Stimulated activated CD8-positive, alpha-beta memory T cell treated with anti-CD3 and anti-CD28 coated beads, Interleukin-15, amount 100 ng/mL, for 1 hour (primary cell): ENCODE results near the gene CRB2.
"Not testable (repeated sequence)": the region's sequence is repeated elsewhere in the genome, so short reads cannot be mapped to it uniquely, and the experiment has no call there.

Source experiments
- DNase-seq: peaks from one replicate; pipeline ENCODE4 v3.0.0-alpha.2; 2020; ENCODE audit warnings: low read depth

CRB2 gene

DNA sequence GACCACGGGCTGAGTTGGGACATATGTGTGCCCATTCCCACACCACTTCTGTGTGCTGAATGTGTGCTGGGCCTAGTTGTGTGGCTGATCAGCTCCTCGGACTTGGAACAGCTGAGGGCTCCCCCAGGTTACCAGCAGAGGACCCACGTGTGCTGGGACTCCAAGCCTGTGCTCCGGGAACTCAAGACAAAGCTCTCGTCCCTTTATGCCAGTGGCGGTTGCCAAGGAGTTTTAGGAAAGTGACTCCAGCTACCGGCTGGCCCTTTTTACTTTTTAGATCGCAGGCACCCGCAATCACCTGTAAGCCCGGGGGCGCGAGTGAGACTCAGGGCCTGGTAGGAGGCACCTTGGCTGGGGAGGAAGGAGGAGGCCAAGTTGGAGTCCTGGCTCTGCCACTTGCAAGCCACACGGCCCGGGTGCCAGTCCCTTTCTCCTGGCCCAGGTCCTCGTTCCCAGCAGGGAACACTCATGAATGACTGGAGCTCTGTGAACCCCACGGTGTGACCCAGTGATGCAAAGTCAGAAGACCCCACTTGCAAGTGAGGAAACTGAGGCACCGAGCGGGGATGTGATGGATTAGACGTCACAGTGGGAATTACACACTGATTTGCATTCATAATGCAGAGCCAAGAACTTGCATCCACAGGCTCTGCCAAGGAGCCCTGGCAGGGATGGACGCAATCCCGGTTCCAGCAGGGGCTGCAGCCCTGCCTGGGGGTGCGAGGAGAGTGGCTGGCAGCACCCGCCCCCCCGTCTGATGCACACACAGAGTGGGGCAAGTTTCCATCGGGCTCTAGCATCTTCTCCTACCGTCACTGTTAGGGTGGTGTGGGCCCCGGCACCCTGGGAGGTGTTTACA, 26.9 kb downstream of the CRB2 start:
- no peak for DNase-seq

DNA sequence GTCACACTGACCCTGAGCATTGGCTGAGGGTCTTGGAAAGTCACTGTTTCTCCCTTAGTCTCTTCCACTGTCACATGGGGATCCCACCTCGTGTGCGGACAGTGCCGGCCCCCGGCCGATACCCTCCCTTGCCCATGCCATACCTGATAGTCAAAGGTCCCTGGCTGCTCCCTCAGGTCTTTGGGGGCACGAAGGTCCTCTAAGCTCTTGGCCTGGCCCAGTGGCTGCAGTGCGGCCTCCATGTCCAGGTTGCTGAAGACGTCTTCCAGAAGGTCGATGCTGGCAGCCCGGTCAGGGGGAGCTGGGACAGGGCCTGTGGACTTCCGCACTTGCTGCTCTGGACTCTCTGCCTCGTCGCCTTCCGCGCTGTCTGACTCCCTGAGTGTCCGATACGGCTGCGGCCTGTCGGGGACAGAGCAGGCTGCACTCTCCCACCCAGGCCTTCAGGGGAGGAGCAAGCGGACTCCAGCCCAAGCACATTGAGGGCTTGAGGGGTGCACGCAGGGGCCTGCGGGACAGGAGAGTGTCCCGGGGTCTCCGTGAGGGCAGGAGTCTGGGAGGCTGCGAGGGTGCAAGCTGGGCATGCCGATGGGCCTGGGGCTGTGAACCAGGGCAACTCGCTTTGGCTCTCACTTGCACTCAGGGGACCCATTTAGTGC, 27.6 kb downstream of the CRB2 start:
- no peak for DNase-seq

DNA sequence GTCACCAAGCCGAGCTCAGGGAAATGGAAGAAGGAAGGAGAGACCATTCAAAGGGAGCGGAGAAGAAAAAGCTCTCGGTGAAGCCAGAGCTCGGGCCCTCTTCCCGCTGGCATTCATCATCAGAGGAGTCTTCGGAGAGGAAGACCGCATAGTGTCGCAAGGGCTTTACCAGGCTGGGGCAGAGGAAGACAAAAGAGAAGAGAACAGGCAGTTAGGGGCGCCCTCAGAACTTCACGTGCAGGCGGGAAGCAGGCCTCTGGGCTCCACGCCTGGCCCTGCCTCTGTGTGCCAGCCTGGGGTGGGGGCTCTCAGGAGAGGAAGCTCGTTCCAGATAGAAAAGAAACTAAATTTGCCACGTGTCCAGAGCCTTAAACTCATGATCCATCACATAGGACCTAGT, 31.7 kb downstream of the CRB2 start:
- DNase-seq = no peak

DNA sequence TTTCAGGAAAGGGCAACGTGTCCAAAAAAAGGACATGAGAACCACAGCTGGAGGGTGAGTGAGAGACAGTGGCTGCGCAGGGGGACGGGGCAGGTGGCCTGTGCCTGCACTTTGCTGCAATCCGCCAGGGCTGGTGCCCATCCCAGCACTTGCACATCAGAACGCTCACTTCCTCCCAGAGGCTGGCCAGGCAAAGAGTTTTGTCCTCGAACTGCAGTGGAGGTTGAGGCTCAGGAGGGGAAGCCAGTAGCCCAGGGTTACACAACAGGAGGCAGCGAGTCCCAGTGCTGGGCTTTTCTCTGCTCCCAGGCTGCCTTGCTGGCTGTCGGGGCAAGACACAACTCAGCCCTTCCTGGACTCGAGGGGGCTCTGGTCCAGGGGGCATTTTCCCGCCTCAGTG, 33.1 kb downstream of the CRB2 start:
- DNase-seq = no peak

DNA sequence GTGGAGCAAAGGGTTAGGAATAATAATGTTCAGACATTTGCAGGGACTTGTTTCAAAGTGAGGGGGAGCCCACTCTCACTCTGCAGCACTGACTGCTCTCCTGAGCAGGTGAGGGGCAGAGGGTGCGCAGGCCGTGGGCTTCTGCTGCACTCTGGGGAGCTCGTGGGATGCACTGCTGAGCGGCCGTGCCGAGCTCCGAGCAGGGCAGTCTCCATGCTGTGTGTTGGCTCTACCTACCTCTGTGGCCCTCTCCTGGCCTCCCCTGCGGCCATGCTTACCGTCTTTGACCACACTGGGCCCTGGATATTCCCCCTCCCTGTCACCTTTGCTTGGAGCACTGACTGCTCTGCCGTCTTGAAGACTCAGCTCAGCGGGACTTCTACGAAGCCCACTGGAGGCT, 33.7 kb downstream of the CRB2 start:
- DNase-seq = no peak

DNA sequence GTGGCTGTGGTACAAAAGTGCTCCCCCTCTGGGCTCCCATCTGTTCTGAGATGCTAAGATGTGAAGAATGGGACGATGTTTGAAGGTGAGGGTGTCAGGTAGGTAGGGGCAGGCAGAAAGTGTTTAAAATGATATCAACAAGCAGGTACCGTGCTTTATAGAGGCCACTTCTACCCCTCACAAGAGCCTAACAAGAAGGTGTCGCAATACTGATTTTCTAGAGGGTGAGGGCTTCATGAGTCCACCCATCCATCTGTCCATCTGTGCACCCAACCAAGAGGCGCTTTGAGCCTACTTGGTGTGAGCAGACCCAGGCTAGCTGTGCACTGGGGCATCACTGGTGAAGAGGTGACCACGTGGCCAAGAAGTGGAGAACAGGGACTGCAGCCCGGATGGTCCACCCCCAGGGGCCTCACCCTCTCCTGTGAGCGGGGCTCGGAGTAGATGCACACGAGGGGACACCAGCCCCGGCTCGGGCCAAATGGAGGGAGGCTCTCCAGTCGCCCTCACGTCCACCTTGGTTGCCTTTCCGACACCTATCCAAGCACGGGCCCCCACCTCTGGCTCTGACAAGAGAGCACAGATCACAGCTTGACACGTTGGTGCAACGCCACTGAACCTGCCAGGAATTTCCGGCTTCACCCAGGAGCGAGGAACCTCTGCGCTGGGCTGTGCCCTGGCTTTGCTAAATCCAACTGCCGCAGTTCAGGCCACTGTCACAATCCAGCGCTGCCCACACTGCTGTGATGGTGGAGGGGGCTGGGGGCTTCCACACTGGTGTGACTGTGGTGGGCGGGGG, 34.5 kb downstream of the CRB2 start:
- no peak for DNase-seq

DNA sequence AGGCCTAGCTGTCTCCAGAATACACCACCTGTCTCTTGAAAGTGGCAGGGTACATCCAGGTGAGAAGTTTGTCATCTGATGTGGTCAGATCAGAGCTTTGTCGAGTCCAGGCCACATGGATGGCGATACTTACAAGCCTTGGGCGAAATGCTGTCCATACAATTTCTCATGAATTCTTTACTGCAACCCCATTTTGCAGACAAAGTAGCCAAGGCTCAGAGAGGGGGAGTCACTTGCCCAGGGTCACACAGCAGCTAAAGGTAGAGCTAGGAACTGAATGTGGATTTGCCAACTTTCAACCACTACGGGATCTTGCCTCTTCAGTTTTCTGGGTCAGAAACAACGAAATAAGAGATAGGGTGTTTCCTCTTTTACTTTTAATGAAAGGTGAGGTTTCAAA, 35.2 kb downstream of the CRB2 start:
- DNase-seq = no peak

DNA sequence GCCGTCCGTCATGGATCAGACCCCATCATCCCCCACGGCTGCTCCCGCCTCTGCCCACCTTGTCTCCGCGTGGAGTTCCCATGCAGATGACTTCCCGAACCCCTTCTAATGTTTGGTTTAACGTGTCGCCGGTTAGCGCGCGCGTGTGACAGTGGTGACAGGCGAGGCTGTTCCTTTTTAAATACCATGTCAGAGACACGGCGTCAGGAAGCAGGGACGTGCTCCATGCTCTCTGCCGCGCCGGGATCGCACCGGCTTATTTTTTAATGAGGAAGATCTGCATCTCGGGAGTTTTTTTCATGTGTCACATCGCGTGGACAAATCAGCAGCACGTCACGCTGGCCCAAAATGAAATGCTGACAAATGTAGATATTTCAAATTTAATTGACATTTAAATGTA, 35.9 kb downstream of the CRB2 start:
- DNase-seq = no peak

DNA sequence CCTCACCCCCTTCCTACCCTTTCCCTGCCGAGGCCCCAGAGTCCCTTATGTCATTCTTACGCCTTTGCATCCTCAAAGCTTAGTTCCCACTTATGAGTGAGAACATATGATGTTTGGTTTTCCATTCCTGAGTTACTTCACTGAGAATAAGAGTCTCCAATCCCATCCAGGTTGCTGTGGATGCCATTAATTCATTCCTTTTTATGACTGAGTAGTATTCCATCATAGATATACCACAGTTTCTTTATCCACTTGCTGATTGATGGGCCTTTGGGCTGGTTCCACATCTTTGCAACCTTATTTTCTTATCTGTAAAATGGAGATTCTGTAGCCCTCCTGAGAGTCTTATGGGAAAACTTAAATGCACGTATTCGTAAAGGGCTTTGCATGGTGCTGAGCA, 36.8 kb downstream of the CRB2 start:
- no peak for DNase-seq

DNA sequence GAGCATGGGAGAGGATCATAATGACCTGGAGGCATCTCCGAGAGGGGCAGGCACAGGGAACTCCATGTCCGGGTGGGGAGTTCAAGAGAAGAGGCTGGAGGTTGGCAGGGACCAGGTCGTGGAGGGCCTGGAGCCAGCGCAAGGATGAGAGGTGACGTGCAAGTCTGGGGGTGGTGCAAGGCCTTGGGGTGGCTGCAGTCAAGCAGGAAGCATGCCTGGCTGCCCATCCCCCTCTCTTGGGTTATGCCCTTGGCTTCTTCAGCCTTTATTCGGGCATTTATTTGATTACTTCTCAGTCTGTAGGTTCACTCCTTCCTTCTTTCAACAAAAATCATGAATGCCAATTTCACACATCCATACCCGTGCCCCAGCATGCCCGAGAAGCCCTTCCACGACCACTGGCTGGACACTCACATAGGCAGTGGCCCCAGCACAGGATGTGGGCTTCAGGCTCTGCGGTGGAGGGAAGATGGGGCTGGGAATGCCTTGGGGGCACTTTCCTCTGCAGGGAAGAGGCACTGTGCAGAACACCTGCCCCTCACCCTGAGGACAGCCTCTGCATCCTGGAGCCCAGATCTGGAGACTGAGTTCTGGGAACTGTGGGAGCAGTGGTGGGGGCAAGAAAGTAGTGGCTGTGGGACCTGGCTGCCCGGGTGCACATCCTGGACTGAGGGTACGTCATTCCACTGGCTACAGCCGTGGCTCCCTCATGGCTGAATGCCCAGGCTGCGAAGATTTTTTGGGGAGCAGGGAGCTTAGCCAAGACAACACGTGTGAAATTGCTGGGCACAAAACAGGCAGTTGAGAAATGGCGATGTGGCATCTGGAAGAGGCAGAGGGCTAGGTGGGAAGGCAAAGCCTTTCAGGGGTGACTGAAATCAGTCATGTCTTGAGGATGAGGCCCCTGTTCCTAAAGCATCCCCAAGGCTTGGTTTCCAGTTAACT, 38.6 kb downstream of the CRB2 start:
- no peak for DNase-seq

DNA sequence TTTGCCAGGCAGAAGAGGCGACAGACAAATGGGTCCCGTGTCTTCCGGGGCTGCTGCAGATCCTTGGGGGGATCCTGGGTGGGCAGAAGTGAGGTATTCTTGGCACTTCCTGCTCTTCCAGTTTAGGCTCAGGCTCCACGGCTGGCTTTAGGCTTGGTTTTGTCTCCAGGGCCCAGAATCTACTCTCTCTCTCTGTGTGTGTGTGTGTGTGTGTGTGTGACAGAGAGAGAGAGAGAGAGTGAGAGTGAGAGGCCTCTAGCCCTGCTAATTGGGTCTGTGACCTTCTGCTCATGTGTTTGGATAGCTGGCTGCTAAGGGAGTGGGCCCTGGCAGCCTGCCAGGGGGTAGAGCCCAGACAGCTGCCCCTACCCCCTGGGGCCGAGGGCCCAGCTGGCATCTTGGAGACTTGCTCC, 39.3 kb downstream of the CRB2 start:
- DNase-seq = no peak

DNA sequence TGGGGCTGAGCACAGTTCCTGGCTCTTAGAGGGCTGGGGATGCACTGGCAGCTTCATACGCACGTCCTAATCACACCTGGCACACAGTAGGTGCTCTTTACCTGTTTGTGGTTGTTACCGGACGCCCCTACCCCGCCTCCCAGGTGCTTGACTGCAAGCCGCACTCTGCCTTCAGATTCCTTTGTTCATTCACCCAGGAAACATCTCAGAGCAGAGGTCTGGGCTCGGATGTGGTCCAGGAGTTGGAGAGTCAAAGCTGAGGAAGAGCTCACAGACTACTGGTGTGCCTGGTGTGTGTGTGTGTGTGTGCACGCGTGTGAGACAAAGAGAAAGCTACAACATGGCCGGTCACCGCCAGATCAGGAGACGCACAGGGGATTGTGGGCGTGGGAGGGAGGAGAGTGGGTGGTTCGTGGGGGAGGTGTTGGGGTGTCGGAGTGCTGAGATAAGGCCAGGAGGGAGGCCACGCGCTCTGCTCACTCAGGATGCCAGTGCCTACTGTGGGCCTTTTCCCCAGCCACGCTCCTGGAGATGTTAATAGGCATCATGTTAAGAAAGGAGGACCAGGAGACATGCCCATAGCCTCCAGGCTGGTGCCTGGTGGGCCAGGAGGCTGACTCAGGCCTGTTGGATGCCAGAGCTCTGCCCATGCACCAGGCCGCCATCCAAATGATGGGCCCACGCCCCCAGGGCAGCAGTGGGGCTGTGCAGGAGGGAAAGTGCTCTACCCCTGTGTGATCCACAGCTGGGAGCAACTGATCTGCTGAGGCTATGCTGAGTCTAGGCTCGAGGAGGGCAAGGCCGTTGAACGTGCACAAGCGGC, 39.9 kb downstream of the CRB2 start:
- no peak for DNase-seq

DNA sequence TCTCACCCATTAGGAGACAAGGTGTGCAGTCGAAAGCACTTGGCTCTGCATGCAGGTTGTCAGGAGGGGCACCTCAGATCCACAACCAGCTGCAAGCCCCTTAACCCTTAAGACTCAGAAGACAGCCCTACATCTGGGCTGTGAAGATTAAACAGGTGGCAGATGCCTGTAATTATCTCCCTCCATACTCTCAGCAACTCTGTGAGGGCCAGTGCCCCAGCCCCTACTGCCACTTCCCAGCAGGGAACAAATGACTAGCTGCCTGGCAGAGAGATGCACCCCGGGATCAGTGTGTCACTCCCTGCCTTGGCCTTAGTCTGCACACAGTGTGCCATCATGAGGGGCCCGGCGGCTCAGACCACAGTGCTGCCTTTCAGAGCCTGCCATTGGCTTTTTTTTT, 42.0 kb downstream of the CRB2 start:
- no peak for DNase-seq

DNA sequence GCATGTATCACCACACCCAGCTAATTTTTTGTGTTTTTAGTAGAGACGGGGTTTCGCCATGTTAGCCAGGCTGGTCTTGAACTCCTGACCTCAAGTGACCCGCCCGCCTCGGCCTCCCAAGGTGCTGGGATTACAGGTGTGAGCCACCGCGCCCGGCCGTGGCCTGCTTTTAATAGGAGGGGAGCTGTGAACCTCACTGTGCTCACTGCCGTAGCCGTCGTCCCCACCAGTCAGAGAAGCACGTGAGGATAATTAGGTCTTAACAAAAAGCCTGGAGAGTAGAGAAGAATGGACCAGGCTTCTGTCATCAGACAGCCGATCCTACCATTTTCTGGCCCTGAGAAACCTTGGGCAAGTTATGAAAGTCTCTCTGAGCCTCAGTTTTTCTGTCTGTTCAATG, 42.9 kb downstream of the CRB2 start:
- not testable (repeated sequence) for DNase-seq

DNA sequence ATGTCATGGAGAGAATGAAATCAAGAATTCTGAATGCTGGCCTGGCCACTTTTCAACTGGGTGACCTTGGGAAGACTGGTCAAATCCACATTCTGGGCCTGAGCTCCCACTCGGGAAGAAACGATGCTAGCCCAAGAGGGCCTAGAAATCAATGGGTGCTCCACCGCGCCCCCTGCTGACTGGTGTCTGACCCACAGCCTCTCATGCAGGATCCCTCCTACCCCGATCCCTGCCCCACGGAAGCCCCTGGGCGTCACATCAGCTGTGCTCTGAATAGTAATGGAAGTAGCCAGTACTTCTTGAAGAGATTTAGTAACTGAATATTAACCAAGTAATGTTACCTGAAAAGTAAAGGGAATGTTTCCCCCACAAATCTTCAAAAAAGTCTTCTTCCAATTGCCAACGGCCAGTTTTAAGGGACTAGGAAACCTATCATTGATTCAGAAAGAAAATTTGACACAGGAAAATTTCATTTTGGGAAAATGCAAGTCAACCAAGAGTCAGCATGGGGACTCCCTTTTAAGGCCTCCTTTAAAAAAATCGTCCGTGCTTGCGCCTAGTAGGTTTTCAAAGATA, 43.9 kb downstream of the CRB2 start:
- no peak for DNase-seq

DNA sequence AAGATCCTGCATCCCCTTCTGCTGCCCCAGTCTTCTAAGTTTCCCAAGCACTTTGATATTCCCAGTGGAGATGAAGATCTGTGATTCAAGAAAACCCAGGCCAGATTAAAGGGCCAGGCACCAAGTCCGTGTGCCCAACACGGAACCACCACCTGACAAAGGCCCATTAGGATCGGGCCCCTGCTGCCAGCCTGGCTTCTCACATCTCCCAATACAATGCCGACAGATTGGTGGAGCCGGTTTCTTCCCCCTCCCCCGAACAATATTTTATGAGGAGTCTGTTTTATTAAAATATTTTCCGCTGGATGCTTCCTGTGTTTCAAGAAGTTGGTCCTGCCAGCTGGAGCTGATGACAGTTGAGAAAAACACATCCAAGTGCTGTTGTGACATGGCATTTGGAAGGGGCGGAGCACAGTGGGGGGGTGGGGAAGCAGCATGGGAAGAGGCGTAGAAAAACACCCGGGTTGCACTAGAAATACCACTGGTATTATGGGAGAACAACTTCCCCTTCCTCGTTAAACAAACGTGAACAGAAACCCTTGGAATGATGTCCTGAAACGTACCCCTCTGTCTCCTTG, 45.0 kb downstream of the CRB2 start:
- no peak for DNase-seq

DNA sequence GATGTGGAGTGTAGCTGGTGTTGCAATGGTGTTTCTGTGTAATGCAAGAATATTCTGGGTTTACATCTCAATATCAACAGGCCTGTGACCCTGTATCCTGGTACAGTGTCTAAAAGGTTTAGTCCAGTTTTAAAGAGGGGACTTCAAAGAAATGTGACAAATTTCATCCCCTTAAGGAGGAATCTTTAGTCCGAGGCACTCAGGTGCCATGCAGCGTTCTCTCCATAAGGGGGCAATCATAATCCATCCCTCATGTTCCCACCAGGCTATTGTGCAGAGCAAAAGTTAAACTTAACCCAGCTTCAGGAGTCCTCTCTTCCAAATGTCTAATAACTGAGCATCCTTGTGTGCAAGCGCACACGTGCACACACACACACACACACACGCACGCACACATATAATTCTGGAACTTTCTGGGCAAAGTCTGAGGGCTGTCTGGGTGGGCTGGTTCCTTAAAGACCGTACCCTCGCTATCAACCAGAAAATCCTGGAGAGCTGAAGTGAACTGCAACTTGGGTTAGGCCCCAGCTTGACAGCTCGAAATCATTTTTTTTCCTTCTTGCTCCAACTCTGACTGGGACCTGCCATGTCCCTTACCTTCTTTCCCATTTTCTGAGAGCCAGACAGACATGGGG, 46.0 kb downstream of the CRB2 start:
- DNase-seq = no peak

DNA sequence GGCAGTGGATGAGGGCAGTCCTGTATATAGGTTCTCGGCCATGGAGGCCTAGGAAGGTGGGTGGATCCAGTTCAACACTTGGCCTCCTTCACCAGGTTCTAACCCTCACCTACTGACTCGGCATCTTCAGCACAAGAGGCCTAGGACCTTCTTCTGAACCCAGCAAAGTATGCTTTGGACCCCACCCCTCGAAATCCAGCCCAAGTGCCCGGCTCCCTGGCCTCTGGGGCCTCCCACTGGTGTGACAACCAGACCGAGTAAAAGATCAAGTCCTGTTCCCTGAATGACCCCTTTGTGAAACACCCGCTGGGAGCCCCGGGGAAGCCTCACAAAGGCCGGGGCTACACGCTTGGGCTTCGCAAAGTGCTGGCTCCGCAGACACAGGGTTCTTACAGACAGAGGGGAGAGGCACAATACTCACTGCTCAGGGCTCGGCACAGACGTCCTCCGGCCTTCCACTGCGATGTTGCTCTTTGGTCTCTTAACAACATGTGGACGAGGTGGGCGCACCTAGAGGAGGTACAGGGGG, 47.0 kb downstream of the CRB2 start:
- no peak for DNase-seq

DNA sequence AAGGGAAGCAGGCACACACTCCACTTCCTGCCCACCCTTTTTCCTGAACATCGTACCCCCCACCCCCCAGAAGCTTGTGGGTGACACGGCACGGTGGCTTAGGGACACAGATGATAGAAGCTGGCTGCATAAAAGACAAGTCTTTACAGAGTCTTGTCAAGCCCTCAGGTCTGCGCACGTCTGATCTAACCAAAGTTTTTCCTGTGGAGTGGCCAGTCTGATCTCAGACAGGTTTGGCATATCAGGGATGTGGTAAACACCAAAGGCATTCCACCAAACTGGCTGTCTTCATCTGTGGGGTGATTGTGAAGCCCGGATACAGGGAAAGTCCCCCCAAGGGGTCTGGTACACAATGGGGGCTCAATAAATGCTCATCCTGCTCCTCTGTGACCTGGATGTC, 50.0 kb downstream of the CRB2 start:
- DNase-seq = no peak
